ENCODE results near the gene SH3BGRL.
"Not testable (repeated sequence)": the region's sequence is repeated elsewhere in the genome, so short reads cannot be mapped to it uniquely, and the experiment has no call there.

The SH3BGRL gene

DNA sequence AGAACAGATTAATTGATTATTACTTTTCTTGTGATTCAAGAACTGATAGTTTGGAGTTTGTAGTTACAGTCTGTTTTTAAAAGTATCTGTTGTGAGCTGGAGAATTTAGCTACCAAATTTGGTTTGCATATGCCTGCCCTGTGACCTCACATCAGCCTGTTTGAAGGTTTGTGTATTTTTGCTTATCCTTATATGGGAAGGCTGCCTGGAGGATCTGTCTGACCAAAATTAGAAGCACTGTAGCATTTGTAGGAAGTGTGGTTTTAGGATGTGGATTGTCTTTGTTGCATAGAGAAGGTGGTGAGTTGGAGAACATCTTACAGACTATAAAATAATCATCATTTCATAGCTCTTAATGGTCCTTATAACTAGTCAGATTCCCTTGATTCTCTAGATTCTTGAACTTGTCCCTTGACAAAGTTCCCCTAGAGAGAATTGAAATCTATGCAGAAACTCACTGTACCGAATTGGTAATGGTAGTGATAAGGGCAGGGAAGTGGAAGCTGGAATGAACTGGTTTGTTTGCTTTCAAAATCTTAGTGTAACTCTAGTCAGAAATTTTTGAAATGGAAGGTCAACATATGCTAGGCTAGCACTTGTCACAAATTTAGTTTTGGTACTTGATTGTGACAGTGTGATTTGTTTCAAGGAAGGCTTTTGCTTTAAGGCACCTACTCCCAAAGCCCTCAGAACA lies 57.3 kb downstream of the SH3BGRL start:
- no peak overlapping the region for H3K4me3 ChIP-seq (ENCODE audit: low read depth, low read length)

DNA sequence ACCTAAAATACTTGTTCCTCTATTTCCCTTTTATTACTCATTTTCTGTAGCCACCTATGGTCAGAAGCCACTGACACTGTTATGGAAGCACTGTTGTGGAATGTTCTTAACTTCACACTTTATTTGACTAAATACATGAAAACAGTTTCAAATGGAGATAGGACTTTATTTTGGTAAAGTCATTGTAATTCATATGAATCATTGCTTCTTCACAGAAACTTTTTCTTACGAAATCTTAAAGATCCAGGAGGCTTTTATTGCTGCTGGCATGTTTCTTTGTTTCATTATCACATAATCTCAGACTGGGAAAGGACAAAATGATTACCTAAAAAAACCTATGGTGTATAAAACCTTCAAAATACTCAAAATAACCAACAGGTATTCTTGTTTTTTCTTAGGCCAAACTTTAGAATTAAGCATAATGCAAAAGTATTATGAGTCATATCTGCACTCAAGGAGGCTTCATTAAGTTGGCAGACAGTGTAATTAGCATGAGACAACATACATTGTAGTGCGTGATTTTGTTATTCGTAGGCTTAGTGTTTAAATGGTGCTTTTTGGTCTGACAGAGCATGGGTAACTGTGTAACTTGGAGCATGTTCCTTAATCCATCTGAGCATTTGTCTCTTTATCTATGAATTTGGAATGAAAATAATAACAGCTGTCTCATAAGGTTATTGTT lies 58.0 kb downstream of the SH3BGRL start:
- no peak overlapping the region for H3K4me3 ChIP-seq (ENCODE audit: low read depth, low read length)

DNA sequence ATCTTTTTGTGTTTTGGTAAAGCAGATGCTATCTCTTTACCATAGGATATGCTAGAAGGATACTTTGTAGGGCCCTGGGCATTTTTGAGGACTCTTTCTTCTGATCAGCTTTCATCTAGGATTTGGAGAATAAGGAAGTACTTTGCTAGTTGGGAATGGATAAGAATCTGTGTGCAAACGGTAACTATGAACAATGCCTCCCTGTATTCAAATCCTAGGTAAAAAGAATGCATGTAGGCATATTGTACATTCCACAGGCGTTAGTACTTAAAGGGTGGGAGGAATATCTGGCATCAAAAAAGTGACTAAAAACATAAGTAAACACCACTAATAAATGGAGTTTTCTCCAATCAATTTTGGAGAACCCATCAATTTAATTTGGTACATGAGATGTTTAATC lies 59.7 kb downstream of the SH3BGRL start:
- H3K4me3 ChIP-seq (ENCODE audit: low read depth, low read length), result no peak overlapping the region

DNA sequence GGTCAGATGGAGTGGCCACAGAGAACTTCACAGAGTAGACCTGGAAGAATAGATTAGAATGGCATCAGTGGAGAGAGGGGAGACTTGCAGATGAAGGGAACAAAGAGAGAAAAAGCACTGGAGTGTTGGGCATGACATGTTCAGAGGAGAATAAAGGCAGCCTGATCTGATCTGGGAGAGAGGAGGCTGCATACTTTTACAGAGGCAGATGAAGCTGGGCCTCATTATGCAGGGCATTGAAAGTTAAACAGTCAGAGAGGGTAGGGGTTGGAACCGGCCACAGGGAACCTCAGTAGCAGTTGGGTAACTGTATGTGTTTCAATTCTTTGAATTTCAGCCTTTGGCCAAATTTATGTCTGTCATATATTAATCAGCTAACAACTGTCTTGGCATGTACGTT lies 61.2 kb downstream of the SH3BGRL start:
- H3K4me3 ChIP-seq (ENCODE audit: low read depth, low read length), result no peak overlapping the region

DNA sequence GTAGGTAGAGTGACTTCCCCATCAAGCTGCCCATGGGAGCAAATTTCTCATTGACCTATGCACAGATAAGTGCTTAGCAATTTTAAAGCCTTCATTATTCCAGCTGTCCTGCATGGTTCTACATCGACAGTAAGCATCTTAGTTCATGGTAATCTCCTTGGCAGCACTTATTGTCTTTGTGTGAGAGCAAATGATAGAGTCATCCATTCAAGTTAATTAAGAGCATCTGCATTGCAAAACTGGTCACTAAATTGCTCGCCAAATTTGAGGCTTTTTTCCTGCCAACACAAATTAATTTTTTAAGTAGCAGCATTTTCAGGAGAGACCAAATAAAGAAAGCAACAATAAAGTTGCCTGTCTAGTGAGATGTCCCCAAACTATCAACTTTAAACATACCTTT lies 76.7 kb downstream of the SH3BGRL start:
- no peak overlapping the region for H3K4me3 ChIP-seq (ENCODE audit: low read depth, low read length)

DNA sequence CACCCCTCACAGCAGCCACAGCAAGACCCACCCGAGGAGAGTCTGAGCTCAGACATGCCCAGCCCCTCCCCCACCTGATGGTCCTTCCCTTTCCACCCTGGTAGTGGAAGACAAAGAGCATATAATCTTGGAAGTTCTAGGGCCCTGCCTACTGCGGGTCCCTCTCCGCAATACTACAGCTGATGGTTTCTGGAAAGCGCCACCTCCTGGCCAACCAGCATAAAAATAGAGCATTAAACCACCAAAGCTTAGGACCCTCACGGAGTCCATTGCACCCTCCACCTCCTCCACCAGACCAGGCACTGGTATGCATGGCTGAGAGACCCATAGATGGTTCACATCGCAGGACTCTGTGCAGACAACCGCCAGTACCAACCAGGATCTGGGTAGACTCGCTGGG lies 78.2 kb downstream of the SH3BGRL start:
- no peak overlapping the region for H3K4me3 ChIP-seq (ENCODE audit: low read depth, low read length)

DNA sequence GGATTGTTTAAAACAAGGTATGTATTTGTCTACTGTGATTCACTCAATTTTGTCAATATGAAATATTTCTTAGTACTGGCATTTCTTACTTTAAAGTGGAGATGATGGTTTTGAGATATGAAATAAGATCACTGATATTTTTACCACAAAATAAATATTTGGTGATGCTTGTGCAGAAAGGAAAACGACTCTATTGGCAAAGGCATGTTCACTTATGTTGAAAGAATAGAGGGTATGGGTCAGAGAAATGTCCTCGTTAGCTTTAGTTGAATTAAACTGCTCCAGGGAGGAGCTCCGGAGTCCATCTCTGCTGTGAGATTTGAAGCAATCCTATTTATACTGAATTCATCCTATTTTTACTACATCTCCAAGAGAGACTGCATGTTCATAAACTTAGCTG lies 84.2 kb downstream of the SH3BGRL start:
- H3K4me3 ChIP-seq (ENCODE audit: low read depth, low read length), result no peak overlapping the region

DNA sequence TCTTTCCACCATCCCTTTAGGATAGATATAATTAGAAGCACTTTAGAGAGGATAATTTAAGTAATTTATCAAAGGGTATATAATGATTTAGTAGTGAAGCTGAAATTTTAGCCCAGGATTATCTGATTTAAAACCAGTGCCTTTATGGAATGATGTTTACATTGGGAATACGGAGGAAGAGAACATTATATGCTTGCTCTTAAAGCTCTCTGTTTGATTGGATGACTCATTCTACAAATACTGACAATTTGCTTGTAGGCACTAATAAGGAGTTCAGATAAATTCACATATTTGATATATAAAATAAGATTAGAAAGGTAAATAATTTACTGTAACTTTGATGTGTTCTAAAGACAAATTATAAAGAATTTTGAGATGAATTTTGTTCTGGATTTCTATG lies 84.7 kb downstream of the SH3BGRL start:
- no peak overlapping the region for H3K4me3 ChIP-seq (ENCODE audit: low read depth, low read length)

DNA sequence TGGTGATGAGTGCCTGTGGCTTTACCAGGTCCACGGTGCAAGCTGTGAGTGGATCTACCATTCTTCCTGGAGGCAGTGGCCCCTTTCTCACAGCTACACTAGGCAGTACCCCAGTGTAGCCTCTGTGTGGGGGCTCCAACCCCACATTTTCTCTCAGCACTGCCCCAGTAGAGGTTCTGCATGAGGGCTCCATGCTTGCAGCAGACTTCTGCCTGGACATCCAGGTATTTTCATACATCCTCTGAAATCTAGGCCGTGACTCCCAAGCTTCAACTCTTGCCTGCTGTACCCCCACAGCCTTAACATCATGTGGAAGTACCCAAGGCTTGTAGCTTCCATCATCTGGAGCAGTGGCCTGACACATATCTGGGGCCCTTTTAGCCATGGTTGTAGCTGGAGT lies 90.1 kb downstream of the SH3BGRL start:
- no peak overlapping the region for H3K4me3 ChIP-seq (ENCODE audit: low read depth, low read length)

DNA sequence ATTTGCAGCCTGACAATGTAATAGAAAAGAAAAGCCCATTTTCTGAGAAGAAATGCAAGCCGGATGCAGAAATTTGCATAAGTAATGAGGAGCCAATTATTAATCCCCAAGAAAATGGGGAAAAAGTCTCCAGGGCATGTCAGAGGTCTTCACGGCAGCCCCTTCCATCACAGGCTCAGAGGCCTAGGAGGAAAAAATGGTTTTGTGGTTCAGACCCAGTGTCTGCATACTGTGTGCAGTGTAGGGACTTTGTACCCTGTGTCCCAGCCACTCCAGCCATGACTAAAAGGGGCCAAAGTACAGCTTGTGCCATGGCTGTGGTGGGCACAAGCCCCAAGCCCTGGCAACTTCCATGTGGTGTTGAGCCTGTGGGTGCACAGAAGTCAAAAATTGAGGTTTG lies 92.2 kb downstream of the SH3BGRL start:
- H3K4me3 ChIP-seq (ENCODE audit: low read depth, low read length), result no peak overlapping the region

DNA sequence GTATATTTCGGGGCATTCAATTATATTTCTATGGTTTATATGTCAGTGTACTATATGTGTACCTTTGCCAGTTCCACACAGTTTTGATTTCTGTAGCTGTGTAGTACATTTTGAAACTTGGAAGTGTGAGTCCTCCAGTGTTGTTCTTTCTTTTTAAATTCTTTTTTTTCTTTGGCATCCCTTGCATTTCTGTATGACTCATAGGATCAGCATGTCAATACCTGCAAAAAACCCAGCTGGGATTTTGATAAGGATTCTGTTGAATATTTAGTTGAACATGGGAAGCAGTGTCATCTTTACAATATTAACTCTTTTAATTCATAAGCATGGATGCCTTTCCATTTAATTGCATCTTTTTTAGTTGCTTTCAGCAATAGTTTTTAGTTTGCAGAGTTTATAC lies 100.0 kb downstream of the SH3BGRL start:
- H3K4me3 ChIP-seq (ENCODE audit: low read depth, low read length), result no peak overlapping the region

DNA sequence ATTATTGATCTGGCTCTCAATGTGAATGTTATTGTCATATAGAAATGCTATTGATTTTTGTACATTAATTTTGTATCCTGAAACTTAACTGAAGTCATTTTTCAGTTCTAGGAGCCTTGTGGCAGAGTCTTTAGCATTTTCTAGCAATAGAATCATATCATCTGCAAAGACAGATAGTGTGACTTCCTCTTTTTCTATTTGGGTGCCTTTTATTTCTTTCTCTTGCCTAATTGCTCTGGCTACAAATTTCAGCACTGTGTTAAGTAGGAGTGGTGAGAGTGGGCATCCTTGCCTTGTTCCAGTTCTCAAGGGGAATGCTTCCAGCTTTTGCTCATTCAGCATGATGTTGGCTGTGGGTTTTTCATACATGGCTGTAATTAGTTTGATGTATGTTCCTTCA lies 102.7 kb downstream of the SH3BGRL start:
- H3K4me3 ChIP-seq (ENCODE audit: low read depth, low read length), result no peak overlapping the region

DNA sequence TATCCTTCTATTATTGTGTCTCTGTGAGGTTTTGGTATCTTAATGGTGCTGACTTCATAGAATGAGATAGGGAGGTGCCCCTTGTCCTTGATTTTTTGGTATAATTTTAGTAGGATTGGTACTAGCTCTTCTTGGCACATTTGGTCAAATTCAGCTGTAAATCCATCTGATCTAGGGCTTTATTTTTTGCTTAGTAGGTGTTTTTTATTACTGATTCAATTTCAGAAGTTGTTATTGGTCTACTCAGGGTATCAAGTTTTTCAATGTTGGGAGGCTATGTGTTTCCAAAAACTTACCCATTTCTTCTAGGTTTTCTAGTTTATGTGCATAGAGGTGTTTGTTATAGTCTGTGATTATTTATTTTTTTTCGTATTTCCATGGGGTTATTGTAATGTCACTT lies 103.3 kb downstream of the SH3BGRL start:
- H3K4me3 ChIP-seq (ENCODE audit: low read depth, low read length), result no peak overlapping the region

DNA sequence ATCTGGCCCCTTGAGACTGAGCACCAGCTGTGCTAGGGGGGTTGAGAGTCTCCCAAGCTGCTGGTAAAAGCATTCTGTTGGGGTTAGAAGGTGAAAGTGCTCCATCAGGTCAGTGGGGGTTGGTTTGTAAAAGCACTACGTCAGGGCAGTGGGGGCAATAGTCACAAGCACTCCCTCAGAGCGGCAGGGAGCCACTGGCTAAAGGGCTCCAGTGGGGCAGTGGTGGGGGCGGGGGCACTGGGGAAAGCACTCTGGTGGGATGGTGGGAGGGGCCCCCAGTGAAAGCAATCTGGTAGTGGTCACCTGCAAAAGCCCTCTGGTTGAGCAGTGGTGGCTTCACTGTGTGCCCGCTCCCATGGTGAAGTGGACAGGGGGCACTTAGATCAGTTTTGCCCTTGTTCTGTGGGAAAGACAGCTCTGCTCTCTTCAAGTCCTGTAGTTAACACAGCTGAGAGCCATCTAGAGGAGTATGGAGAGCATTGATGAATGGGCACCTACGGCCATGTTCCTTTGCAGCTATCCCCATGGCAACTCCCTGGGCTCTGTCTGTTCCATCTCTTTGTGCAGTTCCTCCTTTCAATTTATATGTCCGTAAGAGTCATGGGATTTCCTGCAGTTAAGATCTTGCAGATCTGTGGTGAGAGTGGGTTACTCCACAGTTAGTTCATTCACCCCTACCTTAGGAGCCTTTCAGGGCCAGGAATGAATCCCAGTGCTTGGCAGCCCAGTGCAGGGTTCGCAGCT lies 106.4 kb downstream of the SH3BGRL start:
- H3K4me3 ChIP-seq (ENCODE audit: low read depth, low read length), result no peak overlapping the region

DNA sequence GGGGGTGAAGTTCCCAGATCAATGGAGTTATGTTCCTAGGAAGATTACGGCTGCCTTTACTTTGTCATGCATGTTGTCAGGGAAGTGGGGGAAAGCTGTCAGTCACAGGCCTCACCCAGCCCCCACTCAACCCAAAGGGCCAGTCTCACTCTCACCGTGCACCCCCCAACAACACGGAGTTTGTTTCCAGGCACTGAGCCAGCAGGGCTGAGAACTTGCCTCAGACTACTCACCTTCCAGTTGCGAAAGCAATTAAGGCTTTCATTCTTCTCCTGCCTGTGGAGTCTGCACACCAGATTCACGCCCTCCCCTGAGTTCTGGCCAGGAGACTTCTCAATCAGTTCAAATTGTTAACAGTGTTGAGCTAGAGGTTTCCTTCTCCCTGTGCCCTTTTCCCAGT lies 114.3 kb downstream of the SH3BGRL start:
- no peak overlapping the region for H3K4me3 ChIP-seq (ENCODE audit: low read depth, low read length)

DNA sequence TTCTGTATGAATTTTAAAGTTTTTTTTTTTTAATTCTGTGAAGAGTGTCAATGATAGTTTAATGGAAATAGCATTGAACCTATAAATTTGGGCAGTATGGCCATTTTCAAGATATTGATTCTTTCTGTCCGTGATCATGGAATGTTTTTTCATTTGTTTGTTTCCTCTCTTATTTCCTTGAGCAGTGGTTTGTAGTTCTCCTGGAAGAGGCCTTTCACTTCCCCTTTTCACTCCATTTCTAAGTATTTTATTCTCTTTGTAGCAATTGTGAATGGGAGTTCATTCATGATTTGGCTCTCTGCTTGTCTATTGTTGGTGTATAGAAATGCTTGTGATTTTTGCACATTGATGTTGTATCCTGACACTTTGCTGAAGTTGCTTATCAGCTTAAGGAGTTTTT lies 129.8 kb downstream of the SH3BGRL start:
- H3K4me3 ChIP-seq (ENCODE audit: low read depth, low read length), result not testable (repeated sequence)

DNA sequence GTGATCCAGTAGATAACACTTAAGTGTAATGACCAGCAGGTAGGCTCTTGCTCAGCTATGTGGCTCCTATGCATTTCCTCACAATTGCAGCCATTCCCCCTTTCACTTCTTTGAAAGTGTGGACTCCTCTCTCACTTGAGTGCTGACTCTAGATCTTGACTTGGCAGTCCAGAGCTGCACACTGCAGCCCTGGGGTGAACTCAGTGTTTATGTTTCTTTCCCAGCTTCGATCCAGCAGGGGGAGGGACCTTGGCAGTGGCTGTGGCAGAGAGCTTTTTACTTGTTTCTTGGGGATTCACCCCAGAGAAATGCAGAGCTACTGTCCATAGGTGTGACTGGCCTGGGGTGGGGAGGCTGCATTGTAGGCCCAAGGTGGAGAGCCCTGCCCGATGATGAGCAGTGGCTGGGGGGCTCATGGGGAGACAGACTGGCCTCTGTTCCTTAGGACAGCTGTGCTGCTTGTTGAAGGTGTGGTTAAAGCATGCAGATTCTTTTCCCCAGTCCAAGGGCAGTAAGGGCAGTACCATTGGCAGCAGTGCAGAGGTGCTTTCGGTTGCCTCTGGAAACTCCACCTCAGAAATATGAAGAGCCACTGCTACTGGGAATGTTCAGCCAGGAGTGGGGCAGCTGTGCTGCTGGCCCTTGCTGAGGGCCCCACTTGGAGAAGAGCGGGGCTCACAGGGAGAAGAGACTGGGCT lies 134.7 kb downstream of the SH3BGRL start:
- no peak overlapping the region for H3K4me3 ChIP-seq (ENCODE audit: low read depth, low read length)

DNA sequence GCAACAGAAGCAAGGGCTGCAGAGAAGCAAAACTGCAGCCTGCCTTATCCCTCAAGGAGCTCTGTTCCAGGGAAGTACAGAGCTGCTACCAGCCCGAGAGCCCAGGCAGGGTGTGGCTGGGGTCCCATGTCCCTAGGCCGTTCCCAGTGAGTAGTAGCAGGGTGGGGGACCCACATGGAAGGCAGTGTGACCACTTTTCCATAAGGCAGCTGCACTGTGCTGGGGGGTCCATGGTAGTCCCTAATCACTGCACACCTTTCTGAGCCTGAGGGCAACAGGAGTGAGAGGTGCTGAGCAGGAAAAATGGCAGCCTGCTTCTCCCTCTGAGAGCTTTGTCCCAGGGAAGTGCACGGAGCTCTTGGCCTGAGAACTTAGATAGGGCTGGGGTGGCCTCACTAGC lies 135.9 kb downstream of the SH3BGRL start:
- H3K4me3 ChIP-seq (ENCODE audit: low read depth, low read length), result no peak overlapping the region

DNA sequence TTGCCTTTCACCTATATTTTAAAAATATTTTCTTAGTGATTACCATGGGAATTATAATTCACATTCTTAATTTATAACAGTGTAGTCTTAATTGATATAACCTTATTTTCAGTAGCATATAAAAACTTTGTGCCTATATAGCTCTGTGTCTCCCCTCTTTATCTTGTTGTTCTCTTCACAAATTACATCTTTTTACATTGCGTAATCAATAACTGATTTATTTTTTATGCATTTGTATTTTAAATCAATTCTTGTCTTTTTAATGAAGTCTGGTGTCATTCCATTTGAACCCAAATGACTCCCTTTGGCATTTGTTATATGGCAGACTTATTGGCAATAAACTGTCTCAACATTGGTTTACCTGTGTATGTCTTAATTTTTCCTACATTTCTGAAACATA lies 137.0 kb downstream of the SH3BGRL start:
- H3K4me3 ChIP-seq (ENCODE audit: low read depth, low read length), result no peak overlapping the region

DNA sequence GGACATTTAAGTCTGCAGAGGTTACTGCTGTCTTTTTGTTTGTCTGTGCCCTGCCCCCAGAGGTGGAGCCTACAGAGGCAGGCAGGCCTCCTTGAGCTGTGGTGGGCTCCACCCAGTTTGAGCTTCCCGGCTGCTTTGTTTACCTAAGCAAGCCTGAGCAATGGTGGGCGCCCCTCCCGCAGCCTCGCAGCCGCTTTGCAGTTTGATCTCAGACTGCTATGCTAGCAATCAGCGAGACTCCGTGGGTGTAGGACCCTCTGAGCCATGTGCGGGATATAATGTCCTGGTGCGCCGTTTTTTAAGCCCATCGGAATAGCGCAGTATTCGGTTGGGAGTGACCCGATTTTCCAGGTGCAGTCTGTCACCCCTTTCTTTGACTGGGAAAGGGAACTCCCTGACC lies 143.4 kb downstream of the SH3BGRL start:
- not testable (repeated sequence) for H3K4me3 ChIP-seq (ENCODE audit: low read depth, low read length)

Data from iPS-11a (cell line).